Prostate gland (tissue), 2 donors: ENCODE measurements around the gene SLC16A7.

Experiments
- CTCF ChIP-seq, 4 experiments: fragments of 200-600 bp in 2 of 4; fragments of 450-650 bp in 2 of 4; sonication (generic) in 2 of 4; IDR thresholded peaks; 1 replicate in 3 of 4; 2 replicates in 1 of 4; pipeline ENCODE4 v1.5.1; 2016 to 2019; ENCODE audit warnings: antibody characterized with exemption in 4 of 4, mild to moderate bottlenecking in 2 of 4, moderate library complexity in 2 of 4
- POLR2A ChIP-seq: fragments of 450-650 bp; IDR thresholded peaks from one replicate; pipeline ENCODE4 v1.6.1; 2016; ENCODE audit warnings: antibody characterized with exemption, mild to moderate bottlenecking
- POLR2AphosphoS5 ChIP-seq: sonication (generic); formaldehyde crosslinking; IDR thresholded peaks from one replicate; pipeline ENCODE4 v1.6.1; 2017; ENCODE audit warnings: antibody characterized with exemption

- TF ChIP-seq CTCF (IDR thresholded peaks at IDR 0.05): no peak
- TF ChIP-seq POLR2A: no peak
- TF ChIP-seq POLR2AphosphoS5: no peak
These were observed 191.8 kb downstream of the SLC16A7 start for GRCh38 chr12:59787610-59788009.
